Kidney epithelial cell (primary cell): ENCODE results near the gene CTCFL. TPM values are rescaled to one million over a fixed set of nuclear protein-coding genes. Genes with fewer than 3 reads are reported as not detected.
A peak's percentile ranks its signal among the peaks of the same experiment; 100 is the strongest.
"Not testable (repeated sequence)": the region's sequence is repeated elsewhere in the genome, so short reads cannot be mapped to it uniquely, and the experiment has no call there.

ENCODE experiments used
- DNase-seq: peaks from one replicate; pipeline ENCODE4 v3.0.0-alpha.2; 2010; ENCODE audit warnings: low read depth
- H3K27me3 ChIP-seq: 2 replicates; pipeline ENCODE4 v1.6.0; 2011; ENCODE audit warnings: low read length; ENCODE audit not compliant: control insufficient read depth, insufficient read depth
- H3K36me3 ChIP-seq: 2 replicates; pipeline ENCODE4 v1.5.1; 2011; ENCODE audit warnings: low read length; ENCODE audit not compliant: control insufficient read depth, insufficient read depth
- H3K4me3 ChIP-seq: 2 replicates; pipeline ENCODE4 v1.5.1; 2011; ENCODE audit warnings: low read depth, mild to moderate bottlenecking, control low read depth, low read length
- total RNA-seq: library from RNA; depleted of rRNA; stranded (reverse); fragments of >200 nt; gene quantifications from 2 replicates; pipeline ENCODE4 v1.2.3, GENCODE V29; 2015
- TF ChIP-seq, protein P1 (sequence below): IDR thresholded peaks from 2 replicates; pipeline ENCODE4 v1.5.1; 2011; ENCODE audit warnings: mild to moderate bottlenecking, moderate library complexity, low read length, control low read depth, inconsistent platforms; ENCODE audit not compliant: insufficient read depth, poor library complexity, severe bottlenecking

CTCFL gene
- total RNA-seq, 1 donor from 2014 or later: 0.17 TPM

- Histone ChIP-seq H3K27me3 (peaks cover 17% of the 10 kb centered on the region), H3K36me3 (no peaks in the 10 kb centered on the region), H3K4me3 (no peak overlapping the region)
- TF ChIP-seq, protein P1, sequence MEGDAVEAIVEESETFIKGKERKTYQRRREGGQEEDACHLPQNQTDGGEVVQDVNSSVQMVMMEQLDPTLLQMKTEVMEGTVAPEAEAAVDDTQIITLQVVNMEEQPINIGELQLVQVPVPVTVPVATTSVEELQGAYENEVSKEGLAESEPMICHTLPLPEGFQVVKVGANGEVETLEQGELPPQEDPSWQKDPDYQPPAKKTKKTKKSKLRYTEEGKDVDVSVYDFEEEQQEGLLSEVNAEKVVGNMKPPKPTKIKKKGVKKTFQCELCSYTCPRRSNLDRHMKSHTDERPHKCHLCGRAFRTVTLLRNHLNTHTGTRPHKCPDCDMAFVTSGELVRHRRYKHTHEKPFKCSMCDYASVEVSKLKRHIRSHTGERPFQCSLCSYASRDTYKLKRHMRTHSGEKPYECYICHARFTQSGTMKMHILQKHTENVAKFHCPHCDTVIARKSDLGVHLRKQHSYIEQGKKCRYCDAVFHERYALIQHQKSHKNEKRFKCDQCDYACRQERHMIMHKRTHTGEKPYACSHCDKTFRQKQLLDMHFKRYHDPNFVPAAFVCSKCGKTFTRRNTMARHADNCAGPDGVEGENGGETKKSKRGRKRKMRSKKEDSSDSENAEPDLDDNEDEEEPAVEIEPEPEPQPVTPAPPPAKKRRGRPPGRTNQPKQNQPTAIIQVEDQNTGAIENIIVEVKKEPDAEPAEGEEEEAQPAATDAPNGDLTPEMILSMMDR: peak; percentile 60
- no peak for DNase-seq
Observed at GRCh38 chr20:57498425-57499400, 26.2 kb downstream of the CTCFL start.

GRCh38 chr20:57496592-57496991 is 28.3 kb downstream of the CTCFL start:
- DNase-seq: no peak
- H3K27me3 ChIP-seq: peaks cover 10% of the 10 kb centered on the region
- no peaks in the 10 kb centered on the region for H3K36me3 ChIP-seq
- TF ChIP-seq, protein P1: no peak
- H3K4me3 ChIP-seq: no peak overlapping the region

DNA sequence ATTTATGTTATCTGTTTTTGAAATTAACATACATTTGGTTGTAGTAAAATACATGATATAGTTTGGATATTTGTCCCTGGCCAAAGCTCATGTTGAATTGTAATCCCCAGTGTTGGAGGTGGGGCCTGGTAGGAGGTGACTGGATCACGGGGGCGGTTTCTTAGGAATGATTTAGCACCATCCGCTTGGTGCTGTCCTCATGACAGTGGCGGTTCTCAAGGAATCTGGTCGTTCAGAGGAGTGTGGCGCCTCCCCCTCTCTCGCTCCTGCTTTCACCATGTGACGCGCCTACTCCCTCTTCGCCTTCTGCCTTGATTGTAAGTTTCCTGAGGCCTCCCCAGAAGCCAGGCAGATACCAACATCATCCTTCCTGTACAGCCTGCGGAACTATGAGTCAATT is 29.0 kb downstream of the CTCFL start:
- H3K36me3 ChIP-seq: no peaks in the 10 kb centered on the region
- peaks cover 7% of the 10 kb centered on the region for H3K27me3 ChIP-seq
- TF ChIP-seq, protein P1: no peak
- DNase-seq: no peak
- H3K4me3 ChIP-seq: no peak overlapping the region

GRCh38 chr20:57493091-57493615 is 31.8 kb downstream of the CTCFL start:
- Histone ChIP-seq H3K27me3 (no peaks in the 10 kb centered on the region), H3K36me3 (no peaks in the 10 kb centered on the region), H3K4me3 (no peak overlapping the region)
- no peak for DNase-seq
- TF ChIP-seq, protein P1: no peak

- Histone ChIP-seq H3K36me3 (no peaks in the 10 kb centered on the region), H3K27me3 (no peaks in the 10 kb centered on the region), H3K4me3 (no peak overlapping the region)
- no peak for DNase-seq
- TF ChIP-seq, protein P1: no peak
Observed at GRCh38 chr20:57491373-57491772, 33.6 kb downstream of the CTCFL start.

DNA sequence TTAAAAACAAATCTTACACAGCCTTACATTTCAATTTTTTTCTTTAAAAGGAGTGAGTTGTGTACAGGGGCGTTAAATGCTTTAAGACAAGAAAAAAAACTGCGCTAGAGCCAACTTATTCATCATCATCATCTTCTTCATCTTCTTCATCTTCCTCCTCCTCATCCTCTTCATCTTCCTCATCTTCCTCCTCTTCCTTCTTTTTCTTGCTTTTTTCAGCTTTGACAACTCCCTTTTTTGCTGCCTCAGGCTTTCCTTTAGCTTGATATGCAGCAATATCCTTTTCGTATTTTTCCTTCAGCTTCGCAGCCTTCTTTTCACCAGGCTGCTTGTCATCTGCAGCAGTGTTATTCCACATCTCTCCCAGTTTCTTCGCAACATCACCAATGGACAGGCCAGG is 36.7 kb downstream of the CTCFL start:
- not testable (repeated sequence) for DNase-seq

More for the DNA sequence above, 36.7 kb downstream of the CTCFL start:
- H3K27me3 ChIP-seq, H3K36me3 ChIP-seq, H3K4me3 ChIP-seq: not testable (repeated sequence)
